Midbrain (tissue), 1 donor: Measurements from ENCODE around the gene EXOC3L1.
A peak's percentile ranks its signal among the peaks of the same experiment; 100 is the strongest.

ENCODE experiments used
- DNase-seq: peaks from one replicate; lab custom pipeline; 2025; lab: John Stamatoyannopoulos, UW

Gene EXOC3L1

DNA sequence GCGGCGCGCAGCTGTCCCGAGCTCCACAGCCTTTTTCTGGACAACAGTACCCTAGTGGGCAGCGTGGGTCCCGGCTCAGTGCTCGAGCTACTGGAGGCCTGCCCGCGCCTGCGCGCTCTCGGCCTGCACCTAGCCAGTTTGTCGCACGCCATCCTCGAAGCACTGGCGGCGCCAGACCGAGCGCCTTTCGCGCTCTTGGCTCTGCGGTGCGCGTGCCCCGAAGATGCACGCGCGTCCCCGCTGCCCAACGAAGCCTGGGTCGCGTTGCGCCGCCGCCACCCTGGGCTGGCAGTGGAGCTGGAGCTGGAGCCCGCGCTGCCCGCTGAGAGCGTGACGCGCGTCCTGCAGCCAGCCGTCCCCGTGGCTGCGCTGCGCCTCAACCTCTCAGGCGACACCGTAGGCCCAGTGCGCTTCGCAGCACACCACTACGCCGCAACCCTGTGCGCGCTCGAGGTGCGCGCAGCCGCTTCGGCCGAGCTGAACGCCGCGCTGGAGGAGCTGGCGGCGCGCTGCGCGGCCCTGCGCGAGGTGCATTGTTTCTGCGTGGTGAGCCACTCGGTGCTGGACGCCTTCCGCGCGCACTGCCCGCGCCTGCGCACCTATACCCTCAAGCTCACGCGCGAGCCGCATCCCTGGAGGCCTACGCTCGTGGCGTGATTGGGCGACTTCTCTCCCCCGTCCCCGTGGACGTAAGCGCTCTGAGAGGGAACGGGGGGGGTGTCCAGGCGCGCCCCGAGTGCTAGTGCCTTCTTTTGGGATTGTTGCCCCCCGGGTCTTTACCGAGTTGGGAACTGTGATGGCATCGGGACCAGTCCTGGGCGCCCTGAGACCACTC lies 26.6 kb downstream of the EXOC3L1 start:
- peak; percentile 75 for DNase-seq

DNA sequence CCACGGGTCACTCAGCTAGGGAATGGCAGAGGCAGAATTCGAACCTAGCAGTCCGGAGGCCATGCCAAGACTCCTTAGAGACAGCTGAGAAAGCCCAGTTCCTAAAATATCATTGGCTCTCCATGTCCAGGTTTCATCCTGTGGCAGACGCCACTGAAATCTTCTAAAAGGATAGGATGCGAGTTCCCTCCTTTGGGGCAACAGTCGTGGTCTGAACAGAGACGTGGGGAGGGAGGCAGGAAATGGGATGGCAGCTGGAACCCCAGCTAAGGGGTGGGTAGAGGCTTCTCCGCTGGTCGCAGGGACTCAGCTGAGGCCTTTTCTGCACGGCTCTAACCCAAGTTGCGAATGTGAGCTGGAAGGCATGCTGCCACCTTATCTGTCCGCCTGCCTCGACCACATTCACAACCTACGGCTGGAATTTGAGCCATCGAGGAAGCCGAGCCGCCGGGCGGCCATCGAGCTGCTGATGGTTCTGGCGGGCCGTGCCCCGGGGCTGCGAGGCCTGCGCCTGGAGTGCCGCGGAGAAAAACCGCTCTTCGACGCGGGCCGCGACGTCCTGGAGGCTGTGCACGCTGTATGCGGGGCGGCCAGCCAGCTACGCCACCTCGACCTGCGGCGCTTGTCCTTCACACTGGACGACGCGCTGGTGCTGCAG lies 27.3 kb downstream of the EXOC3L1 start:
- DNase-seq: no peak

- DNase-seq: no peak
Measured at GRCh38 chr16:67161595-67162058, 28.3 kb downstream of the EXOC3L1 start.

- DNase-seq: no peak
Measured at GRCh38 chr16:67158637-67159600, 31.0 kb downstream of the EXOC3L1 start.

- no peak for DNase-seq
Measured at GRCh38 chr16:67157892-67158635, 31.9 kb downstream of the EXOC3L1 start.

- no peak for DNase-seq
Measured at GRCh38 chr16:67157106-67157748, 32.7 kb downstream of the EXOC3L1 start.

- DNase-seq: no peak
Measured at GRCh38 chr16:67156143-67156844, 33.6 kb downstream of the EXOC3L1 start.

- peak; percentile 86 for DNase-seq
Measured at GRCh38 chr16:67155295-67156142, 34.4 kb downstream of the EXOC3L1 start.

GRCh38 chr16:67154578-67155294 lies 35.2 kb downstream of the EXOC3L1 start:
- DNase-seq: no peak

DNA sequence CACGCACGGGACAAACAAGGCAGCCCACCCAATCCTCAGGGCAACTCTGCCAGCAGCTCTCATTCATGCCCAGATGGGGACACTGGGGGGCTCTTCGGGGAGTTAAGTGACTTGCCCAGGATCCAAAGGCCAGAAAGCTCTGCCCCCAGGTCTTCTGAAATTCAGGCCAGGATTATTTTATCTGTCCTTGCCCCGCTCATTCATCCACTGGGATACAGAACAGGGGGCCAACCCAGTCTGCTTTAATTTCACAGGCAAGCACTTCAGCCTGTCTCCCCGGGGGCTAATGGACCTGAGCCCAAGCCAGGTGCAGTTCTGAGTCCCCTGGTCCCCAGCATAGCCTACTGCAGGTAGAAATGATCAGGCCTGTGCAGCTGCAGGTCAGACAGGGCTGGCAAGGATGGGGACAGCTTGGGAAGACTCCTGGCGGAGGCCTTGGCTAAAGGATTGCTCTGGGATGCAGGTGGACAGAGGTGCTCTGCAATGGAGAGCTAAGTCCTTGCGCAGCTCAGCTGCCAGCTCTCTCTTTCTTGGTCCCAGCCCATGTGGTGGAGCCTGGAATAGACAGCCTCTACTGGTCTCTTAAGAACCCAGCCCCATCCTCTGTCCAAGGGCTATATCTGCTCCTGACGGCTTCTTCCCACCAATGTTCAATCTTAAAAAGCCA lies 38.4 kb downstream of the EXOC3L1 start:
- no peak for DNase-seq

DNA sequence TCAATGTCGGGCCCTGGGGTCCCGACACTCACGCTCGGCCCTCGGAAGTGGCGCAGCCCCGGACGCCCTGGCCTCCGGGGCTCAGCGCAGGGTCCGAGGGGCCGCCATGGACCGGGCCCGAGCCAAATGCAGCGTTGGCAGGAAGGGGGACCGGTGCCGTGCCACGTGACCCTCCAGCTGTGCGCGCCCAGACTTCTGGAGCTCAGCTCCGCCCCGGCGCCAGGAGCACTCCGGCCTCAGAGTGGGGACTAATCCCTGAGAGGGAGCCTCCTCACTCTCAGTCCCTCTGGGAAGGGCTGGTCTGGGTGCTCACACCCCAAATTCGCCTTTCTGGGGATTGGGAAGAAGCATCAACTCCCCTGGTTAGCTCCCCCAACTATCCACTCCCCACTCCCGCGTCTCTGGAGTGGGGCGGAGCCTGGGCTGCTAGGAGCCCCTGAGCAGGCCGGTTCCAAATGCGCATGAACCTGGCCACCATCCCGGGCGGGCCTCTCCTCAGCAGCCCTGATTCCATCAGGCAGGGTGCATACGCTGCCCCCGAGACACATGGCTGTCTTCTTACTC lies 39.0 kb downstream of the EXOC3L1 start, which contains the start of gene B3GNT9:
B3GNT9 (minus strand) TSS at position 166 of the 564 bp plus-strand sequence. CDS start 513 bp downstream, outside the sequence.
- peak; percentile 75 for DNase-seq

GRCh38 chr16:67150047-67150832 lies 39.7 kb downstream of the EXOC3L1 start:
- no peak for DNase-seq

DNA sequence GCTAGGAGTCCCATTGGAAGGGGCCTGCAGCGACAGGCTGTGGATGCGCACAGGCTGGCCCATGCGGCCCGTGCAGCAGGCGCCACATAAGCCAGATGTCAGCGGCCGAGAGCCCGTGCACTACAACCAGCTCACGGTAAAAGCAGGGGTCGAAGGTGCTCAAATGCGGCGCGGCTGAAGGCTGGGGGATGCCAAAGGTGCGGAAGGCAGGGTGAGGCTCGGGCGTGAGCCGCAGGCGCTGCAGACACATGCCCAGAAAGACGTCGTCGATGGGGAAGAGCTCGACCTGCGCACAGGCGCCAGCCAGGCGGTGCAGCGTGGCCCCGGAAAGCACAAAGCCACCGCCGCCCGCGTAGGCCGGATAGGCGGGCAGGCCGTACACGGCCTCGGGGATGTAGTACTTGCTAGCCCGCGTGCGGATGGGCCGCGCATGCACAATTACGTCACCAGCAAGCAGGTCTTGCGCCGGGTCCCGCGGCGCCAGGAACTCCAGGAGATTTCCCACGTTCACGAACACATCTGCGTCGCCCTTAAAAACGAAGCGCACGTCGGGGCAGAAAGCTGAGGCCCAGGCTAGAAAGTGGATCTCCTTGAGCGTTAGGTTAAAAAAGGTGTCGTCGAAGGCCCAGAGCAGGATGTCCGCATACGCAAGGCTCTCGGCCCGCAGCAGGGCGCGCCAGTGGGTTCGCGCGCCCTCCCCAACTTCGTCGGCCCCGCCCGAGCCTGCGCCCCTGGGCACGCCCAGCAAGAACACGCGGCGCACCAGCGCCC lies 40.5 kb downstream of the EXOC3L1 start:
- no peak for DNase-seq

GRCh38 chr16:67148656-67149275 lies 41.2 kb downstream of the EXOC3L1 start:
- DNase-seq: no peak

DNA sequence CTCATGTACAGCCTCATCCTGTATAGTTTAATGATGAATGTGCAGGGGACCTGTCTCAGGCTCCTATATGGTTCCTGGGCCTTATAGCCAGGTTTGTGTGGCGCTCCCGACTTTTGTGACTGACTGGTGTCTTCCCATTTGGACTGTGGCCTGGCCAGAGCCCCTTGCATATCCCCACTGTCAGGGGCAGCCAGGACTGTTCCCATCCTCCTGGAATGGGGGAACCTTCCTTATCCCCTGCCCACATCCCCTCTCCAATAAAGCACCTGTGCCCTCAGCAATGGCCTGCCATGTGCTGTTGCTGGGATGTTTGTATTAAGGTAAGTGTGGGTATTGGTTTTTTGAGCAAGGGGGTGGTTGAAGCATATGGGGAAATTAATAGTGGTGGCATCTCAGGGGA lies 41.7 kb downstream of the EXOC3L1 start:
- DNase-seq: no peak
